Parathyroid adenoma (tissue), 2 donors: ENCODE results near the gene MYO5B.

Experiments used
- H2AFZ ChIP-seq: fragments of 300-600 bp; sonication (generic); one replicate; pipeline ENCODE4 v1.7.0; 2017; ENCODE audit warnings: antibody characterized with exemption, mild to moderate bottlenecking
- H3K27ac ChIP-seq: fragments of 300-600 bp; sonication (generic); one replicate; pipeline ENCODE4 v1.7.0; 2017
- H3K27me3 ChIP-seq: fragments of 300-600 bp; sonication (generic); one replicate; pipeline ENCODE4 v1.7.0; 2017; ENCODE audit warnings: low read length; ENCODE audit not compliant: control insufficient read depth, insufficient read depth
- H3K36me3 ChIP-seq: fragments of 300-600 bp; sonication (generic); one replicate; pipeline ENCODE4 v1.7.0; 2017; ENCODE audit warnings: low read length; ENCODE audit not compliant: control insufficient read depth, insufficient read depth
- H3K4me1 ChIP-seq: fragments of 300-600 bp; sonication (generic); one replicate; pipeline ENCODE4 v1.7.0; 2017; ENCODE audit warnings: control low read depth
- H3K4me2 ChIP-seq: fragments of 300-600 bp; sonication (generic); one replicate; pipeline ENCODE4 v1.7.0; 2017; ENCODE audit warnings: low read length
- H3K4me3 ChIP-seq: fragments of 300-600 bp; sonication (generic); one replicate; pipeline ENCODE4 v1.7.0; 2017; ENCODE audit warnings: low read depth, low read length
- H3K79me2 ChIP-seq: fragments of 300-600 bp; sonication (generic); one replicate; pipeline ENCODE4 v1.7.0; 2017; ENCODE audit warnings: control low read depth
- H3K9ac ChIP-seq: fragments of 300-600 bp; sonication (generic); one replicate; pipeline ENCODE4 v1.7.0; 2017; ENCODE audit warnings: mild to moderate bottlenecking
- H3K9me3 ChIP-seq: fragments of 300-600 bp; sonication (generic); one replicate; pipeline ENCODE4 v1.7.0; 2017; ENCODE audit warnings: low read length; ENCODE audit not compliant: control insufficient read depth
- TF ChIP-seq, protein P1 (sequence below): fragments of 300-600 bp; sonication (generic); IDR thresholded peaks from one replicate; pipeline ENCODE4 v1.7.0; 2017; ENCODE audit warnings: antibody characterized with exemption, mild to moderate bottlenecking
- donor health status: primary hyperparathyroidism.

MYO5B gene

DNA sequence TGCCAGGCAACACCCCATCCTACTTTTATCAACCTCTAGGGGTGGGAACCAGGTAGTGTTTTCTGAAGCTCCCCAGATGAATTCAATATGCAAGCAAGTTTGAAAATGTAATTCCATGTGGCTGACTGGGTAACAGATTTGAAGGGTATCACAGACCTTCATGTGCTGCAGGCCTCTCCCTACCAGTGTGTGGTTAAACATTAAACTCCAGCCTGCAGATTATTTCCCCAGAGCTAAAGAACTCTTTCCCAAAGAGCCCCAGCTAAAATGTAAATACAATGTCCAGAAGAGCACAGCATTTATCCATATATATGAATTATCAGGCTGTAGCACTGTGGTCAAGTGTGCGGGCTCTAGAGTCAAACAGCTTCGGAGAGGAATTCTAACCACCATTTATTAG lies 134.1 kb downstream of the MYO5B start:
- H3K4me3 ChIP-seq, result no peak overlapping the region
- H3K36me3 ChIP-seq, result no peaks in the 10 kb centered on the region
- H3K27ac ChIP-seq, result no peak overlapping the region
- H3K4me2 ChIP-seq, result no peak overlapping the region
- no peaks in the 10 kb centered on the region for H3K4me1 ChIP-seq
- TF ChIP-seq, protein P1, sequence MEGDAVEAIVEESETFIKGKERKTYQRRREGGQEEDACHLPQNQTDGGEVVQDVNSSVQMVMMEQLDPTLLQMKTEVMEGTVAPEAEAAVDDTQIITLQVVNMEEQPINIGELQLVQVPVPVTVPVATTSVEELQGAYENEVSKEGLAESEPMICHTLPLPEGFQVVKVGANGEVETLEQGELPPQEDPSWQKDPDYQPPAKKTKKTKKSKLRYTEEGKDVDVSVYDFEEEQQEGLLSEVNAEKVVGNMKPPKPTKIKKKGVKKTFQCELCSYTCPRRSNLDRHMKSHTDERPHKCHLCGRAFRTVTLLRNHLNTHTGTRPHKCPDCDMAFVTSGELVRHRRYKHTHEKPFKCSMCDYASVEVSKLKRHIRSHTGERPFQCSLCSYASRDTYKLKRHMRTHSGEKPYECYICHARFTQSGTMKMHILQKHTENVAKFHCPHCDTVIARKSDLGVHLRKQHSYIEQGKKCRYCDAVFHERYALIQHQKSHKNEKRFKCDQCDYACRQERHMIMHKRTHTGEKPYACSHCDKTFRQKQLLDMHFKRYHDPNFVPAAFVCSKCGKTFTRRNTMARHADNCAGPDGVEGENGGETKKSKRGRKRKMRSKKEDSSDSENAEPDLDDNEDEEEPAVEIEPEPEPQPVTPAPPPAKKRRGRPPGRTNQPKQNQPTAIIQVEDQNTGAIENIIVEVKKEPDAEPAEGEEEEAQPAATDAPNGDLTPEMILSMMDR, result no peak
- no peak overlapping the region for H3K9ac ChIP-seq
- H3K27me3 ChIP-seq, result no peaks in the 10 kb centered on the region
- H3K79me2 ChIP-seq, result peaks cover 3% of the 10 kb centered on the region
- no peak overlapping the region for H2AFZ ChIP-seq
- H3K9me3 ChIP-seq, result no peaks in the 10 kb centered on the region

GRCh38 chr18:50058731-50059130 lies 136.2 kb downstream of the MYO5B start:
- H2AFZ ChIP-seq, result no peak overlapping the region

GRCh38 chr18:50057009-50057408 lies 137.9 kb downstream of the MYO5B start:
- Histone ChIP-seq H3K36me3 (no peaks in the 10 kb centered on the region), H3K9ac (no peak overlapping the region), H3K4me1 (peaks cover 2% of the 10 kb centered on the region), H2AFZ (no peak overlapping the region), H3K27ac (no peak overlapping the region), H3K9me3 (no peaks in the 10 kb centered on the region), H3K4me2 (no peak overlapping the region), H3K4me3 (no peak overlapping the region), H3K27me3 (no peaks in the 10 kb centered on the region), H3K79me2 (no peaks in the 10 kb centered on the region)
- TF ChIP-seq, protein P1, result peak; percentile 8

More at GRCh38 chr18:50058731-50059130, 136.2 kb downstream of the MYO5B start:
- H3K27ac ChIP-seq, result no peak overlapping the region
- H3K4me1 ChIP-seq, result peaks cover 2% of the 10 kb centered on the region
- H3K4me3 ChIP-seq, result no peak overlapping the region
- H3K9me3 ChIP-seq, result no peaks in the 10 kb centered on the region
- H3K27me3 ChIP-seq, result no peaks in the 10 kb centered on the region
- no peak overlapping the region for H3K9ac ChIP-seq
- H3K36me3 ChIP-seq, result no peaks in the 10 kb centered on the region
- no peak overlapping the region for H3K4me2 ChIP-seq
- H3K79me2 ChIP-seq, result no peaks in the 10 kb centered on the region
- TF ChIP-seq, protein P1, result no peak

DNA sequence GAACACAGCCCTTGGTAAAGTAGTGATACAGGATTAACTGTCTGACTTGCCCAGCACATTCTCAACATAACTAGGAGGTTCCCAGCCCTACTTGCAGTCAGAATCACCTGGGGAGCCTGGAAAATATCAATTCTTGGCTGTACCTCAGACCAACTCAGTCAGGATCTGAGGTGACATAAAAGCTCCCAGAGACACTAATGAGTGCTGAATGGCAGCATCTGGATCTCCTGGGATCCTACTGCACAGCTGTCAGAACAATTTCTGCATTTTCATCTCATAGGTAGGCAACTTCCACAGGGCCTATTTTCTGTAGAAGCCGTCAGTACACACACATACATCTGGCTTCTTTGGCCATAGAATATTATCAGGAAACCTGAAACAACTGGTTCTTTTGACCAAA lies 138.8 kb downstream of the MYO5B start:
- no peak overlapping the region for H2AFZ ChIP-seq
- no peak overlapping the region for H3K4me2 ChIP-seq
- H3K27ac ChIP-seq, result no peak overlapping the region
- no peaks in the 10 kb centered on the region for H3K9me3 ChIP-seq
- no peaks in the 10 kb centered on the region for H3K27me3 ChIP-seq
- H3K36me3 ChIP-seq, result no peaks in the 10 kb centered on the region
- no peaks in the 10 kb centered on the region for H3K79me2 ChIP-seq
- H3K4me3 ChIP-seq, result no peak overlapping the region
- H3K4me1 ChIP-seq, result peaks cover 2% of the 10 kb centered on the region
- no peak overlapping the region for H3K9ac ChIP-seq
- TF ChIP-seq, protein P1, result no peak

GRCh38 chr18:50055488-50055887 lies 139.5 kb downstream of the MYO5B start:
- no peaks in the 10 kb centered on the region for H3K79me2 ChIP-seq
- TF ChIP-seq, protein P1, result no peak

More at GRCh38 chr18:50055488-50055887, 139.5 kb downstream of the MYO5B start:
- Histone ChIP-seq H3K4me2 (no peak overlapping the region), H3K4me3 (no peak overlapping the region), H2AFZ (no peak overlapping the region), H3K36me3 (no peaks in the 10 kb centered on the region), H3K4me1 (peaks cover 2% of the 10 kb centered on the region), H3K27me3 (no peaks in the 10 kb centered on the region), H3K27ac (no peak overlapping the region), H3K9me3 (no peaks in the 10 kb centered on the region), H3K9ac (no peak overlapping the region)
